Stimulated activated CD4-positive, alpha-beta T cell treated with anti-CD3 and anti-CD28 coated beads, Interleukin-1b, Interleukin-23, amount 100 ng/mL, for 48 hours (primary cell): Measurements from ENCODE around the gene PIGM.
"Not testable (repeated sequence)": the region's sequence is repeated elsewhere in the genome, so short reads cannot be mapped to it uniquely, and the experiment has no call there.

Experiments
- DNase-seq: peaks from one replicate; pipeline ENCODE4 v3.0.0-alpha.2; 2020

The PIGM gene

GRCh38 chr1:160058087-160058486, 26.3 kb upstream of the PIGM start:
- DNase-seq, result no peak

- no peak for DNase-seq
Observed at GRCh38 chr1:160056648-160057169, 24.9 kb upstream of the PIGM start.

GRCh38 chr1:160053548-160054365, 22.0 kb upstream of the PIGM start:
- no peak for DNase-seq

GRCh38 chr1:160052936-160053335, 21.1 kb upstream of the PIGM start:
- DNase-seq, result no peak

- no peak for DNase-seq
Observed at GRCh38 chr1:160050619-160051018, 18.8 kb upstream of the PIGM start.

GRCh38 chr1:160050182-160050581, 18.4 kb upstream of the PIGM start:
- not testable (repeated sequence) for DNase-seq

- no peak for DNase-seq
Observed at GRCh38 chr1:160049101-160049500, 17.3 kb upstream of the PIGM start.

GRCh38 chr1:160048335-160048734, 16.5 kb upstream of the PIGM start:
- no peak for DNase-seq

GRCh38 chr1:160047111-160047991, 15.6 kb upstream of the PIGM start:
- DNase-seq, result no peak

GRCh38 chr1:160046494-160047110, 14.8 kb upstream of the PIGM start:
- peak; percentile 38 for DNase-seq

GRCh38 chr1:160045653-160046052, 13.9 kb upstream of the PIGM start:
- DNase-seq, result no peak

- DNase-seq, result no peak
Observed at GRCh38 chr1:160043543-160043942, 11.8 kb upstream of the PIGM start.

GRCh38 chr1:160040476-160040875, 8.7 kb upstream of the PIGM start:
- no peak for DNase-seq

- DNase-seq, result no peak
Observed at GRCh38 chr1:160032165-160032820, 503 bp upstream of the PIGM start.

GRCh38 chr1:160030657-160031364, 979 bp downstream of the PIGM start:
- DNase-seq, result peak; percentile 9

- no peak for DNase-seq
Observed at GRCh38 chr1:160028426-160028825, 3.4 kb downstream of the PIGM start.

- no peak for DNase-seq
Observed at GRCh38 chr1:160025314-160025713, 6.5 kb downstream of the PIGM start.

- DNase-seq, result no peak
Observed at GRCh38 chr1:160024195-160024905, 7.4 kb downstream of the PIGM start.

GRCh38 chr1:160022330-160023310, 9.2 kb downstream of the PIGM start:
- no peak for DNase-seq
